H9 (cell line): ENCODE results near the gene MLPH. TPM values are rescaled to one million over a fixed set of nuclear protein-coding genes. Genes with fewer than 3 reads are reported as not detected.

Experiments used
- DNase-seq: peaks from one replicate; pipeline ENCODE4 v3.0.0-alpha.2; 2017
- H2AFZ ChIP-seq: one replicate; pipeline ENCODE4 v1.6.1; 2013; ENCODE audit warnings: mild to moderate bottlenecking, low read length, control low read depth, moderate library complexity
- H2AK5ac ChIP-seq: 2 replicates; pipeline ENCODE4 v1.6.1; 2013; ENCODE audit warnings: low read length, control low read depth, mixed read lengths; ENCODE audit not compliant: insufficient read length
- H2BK120ac ChIP-seq: one replicate; pipeline ENCODE4 v1.6.1; 2013; ENCODE audit warnings: low read depth, mild to moderate bottlenecking, low read length, control low read depth, inconsistent platforms; ENCODE audit not compliant: poor library complexity, severe bottlenecking
- H2BK12ac ChIP-seq: 2 replicates; pipeline ENCODE4 v1.6.1; 2013; ENCODE audit warnings: low read length, control low read depth, mixed read lengths, low read depth; ENCODE audit not compliant: insufficient read length
- H2BK15ac ChIP-seq: 2 replicates; pipeline ENCODE4 v1.6.1; 2013; ENCODE audit warnings: low read depth, low read length, control low read depth
- H2BK20ac ChIP-seq: one replicate; pipeline ENCODE4 v1.6.1; 2013; ENCODE audit warnings: low read depth, mild to moderate bottlenecking, low read length, control low read depth, inconsistent platforms; ENCODE audit not compliant: poor library complexity, severe bottlenecking
- H2BK5ac ChIP-seq: 2 replicates; pipeline ENCODE4 v1.6.1; 2013; ENCODE audit warnings: low read length, control low read depth, mixed read lengths; ENCODE audit not compliant: insufficient read length
- H3K14ac ChIP-seq: 2 replicates; pipeline ENCODE4 v1.6.1; 2013; ENCODE audit warnings: low read length, control low read depth; ENCODE audit not compliant: insufficient read depth
- H3K18ac ChIP-seq: 2 replicates; pipeline ENCODE4 v1.6.1; 2013; ENCODE audit warnings: low read depth, mild to moderate bottlenecking, mixed read lengths, low read length, control low read depth; ENCODE audit not compliant: insufficient read length
- H3K23ac ChIP-seq: 2 replicates; pipeline ENCODE4 v1.6.1; 2013; ENCODE audit warnings: low read length, control low read depth, mixed read lengths, low read depth; ENCODE audit not compliant: insufficient read length
- H3K23me2 ChIP-seq: 2 replicates; pipeline ENCODE4 v1.6.1; 2013; ENCODE audit warnings: low read depth, mild to moderate bottlenecking, mixed read lengths, low read length, control low read depth; ENCODE audit not compliant: insufficient read length, poor library complexity, severe bottlenecking
- H3K27ac ChIP-seq: 2 replicates; pipeline ENCODE4 v1.5.1; 2013; ENCODE audit warnings: low read length, control low read depth, mixed read lengths, low read depth; ENCODE audit not compliant: insufficient read length
- H3K27me3 ChIP-seq: 2 replicates; pipeline ENCODE4 v1.6.1; 2013; ENCODE audit warnings: low read length, control low read depth, inconsistent platforms; ENCODE audit not compliant: insufficient read depth
- H3K4ac ChIP-seq: 2 replicates; pipeline ENCODE4 v1.6.1; 2013; ENCODE audit warnings: low read depth, mild to moderate bottlenecking, control low read depth, inconsistent platforms, low read length, moderate library complexity
- H3K4me1 ChIP-seq: 2 replicates; pipeline ENCODE4 v1.6.1; 2013; ENCODE audit warnings: low read length, control low read depth, inconsistent platforms; ENCODE audit not compliant: insufficient read depth
- H3K4me2 ChIP-seq: 2 replicates; pipeline ENCODE4 v1.6.1; 2013; ENCODE audit warnings: low read length, control low read depth, mixed read lengths; ENCODE audit not compliant: insufficient read length, insufficient read depth
- H3K56ac ChIP-seq: 2 replicates; pipeline ENCODE4 v1.6.1; 2013; ENCODE audit warnings: low read depth, mild to moderate bottlenecking, mixed read lengths, low read length, control low read depth; ENCODE audit not compliant: insufficient read length
- H3K79me1 ChIP-seq: 2 replicates; pipeline ENCODE4 v1.6.1; 2013; ENCODE audit warnings: low read depth, mild to moderate bottlenecking, moderate library complexity, low read length, control low read depth, inconsistent platforms; ENCODE audit not compliant: insufficient read depth, poor library complexity, severe bottlenecking
- H3K79me2 ChIP-seq: 2 replicates; pipeline ENCODE4 v1.6.1; 2013; ENCODE audit warnings: low read length, control low read depth, inconsistent platforms; ENCODE audit not compliant: insufficient read depth
- H3K9ac ChIP-seq: 2 replicates; pipeline ENCODE4 v1.6.1; 2013; ENCODE audit warnings: low read length, control low read depth, mixed read lengths; ENCODE audit not compliant: insufficient read length; ENCODE audit errors: extremely low read depth
- H3K9me3 ChIP-seq: one replicate; pipeline ENCODE4 v1.6.1; 2013; ENCODE audit warnings: low read depth, low read length, inconsistent platforms; ENCODE audit not compliant: control insufficient read depth
- H3T11ph ChIP-seq: one replicate; pipeline ENCODE4 v1.6.1; 2013; ENCODE audit warnings: mild to moderate bottlenecking, low read length, control low read depth, inconsistent platforms
- H4K20me1 ChIP-seq: one replicate; pipeline ENCODE4 v1.6.1; 2013; ENCODE audit not compliant: control insufficient read depth, insufficient read length, insufficient read depth
- H4K5ac ChIP-seq: 2 replicates; pipeline ENCODE4 v1.6.1; 2013; ENCODE audit warnings: low read depth, mild to moderate bottlenecking, mixed read lengths, low read length, control low read depth; ENCODE audit not compliant: insufficient read length
- H4K8ac ChIP-seq: replicated peaks from 2 replicates; pipeline ENCODE4 v1.6.1; 2013; ENCODE audit warnings: low read length, control low read depth, mixed read lengths, low read depth; ENCODE audit not compliant: insufficient read length
- H4K91ac ChIP-seq: 2 replicates; pipeline ENCODE4 v1.6.1; 2013; ENCODE audit warnings: low read depth, mild to moderate bottlenecking, moderate library complexity, mixed read lengths, low read length, control low read depth; ENCODE audit not compliant: insufficient read length
- H3K27ac Mint-ChIP-seq, 3 experiments: 2 replicates in 2 of 3; 3 replicates in 1 of 3; pipeline ENCODE4 v1.8.0; 2020 to 2021; ENCODE audit warnings: mixed read lengths in 3 of 3, mild to moderate bottlenecking in 1 of 3, moderate library complexity in 1 of 3
- H3K27me3 Mint-ChIP-seq: 2 replicates; pipeline ENCODE4 v1.8.0; 2021; ENCODE audit warnings: low read depth, mild to moderate bottlenecking, moderate library complexity, mixed read lengths
- H3K36me3 Mint-ChIP-seq, 3 experiments: 2 replicates in 2 of 3; 3 replicates in 1 of 3; pipeline ENCODE4 v1.8.0; 2020 to 2021; ENCODE audit warnings: low read depth in 3 of 3, mixed read lengths in 3 of 3; ENCODE audit not compliant: insufficient read depth in 1 of 3
- H3K4me1 Mint-ChIP-seq, 2 experiments: 2 replicates each; pipeline ENCODE4 v1.8.0; 2020; ENCODE audit warnings: mixed read lengths in 2 of 2
- H3K4me3 Mint-ChIP-seq, 2 experiments: 2 replicates in 1 of 2; 3 replicates in 1 of 2; pipeline ENCODE4 v1.8.0; 2020 to 2021; ENCODE audit warnings: mild to moderate bottlenecking in 2 of 2, mixed read lengths in 2 of 2, moderate library complexity in 1 of 2
- H3K9me3 Mint-ChIP-seq, 2 experiments: 2 replicates in 1 of 2; 3 replicates in 1 of 2; pipeline ENCODE4 v1.8.0; 2020; ENCODE audit warnings: mild to moderate bottlenecking in 2 of 2, mixed read lengths in 2 of 2, moderate library complexity in 1 of 2
- CTCF ChIP-seq: fragments of 200-600 bp; sonication (generic); conservative IDR thresholded peaks from 3 replicates; pipeline ENCODE4 v1.8.0; 2021; ENCODE audit warnings: antibody characterized with exemption, mild to moderate bottlenecking
- WGBS: extraction: QIAGEN DNeasy Blood & Tissue Kit; methylation state at CpG from one replicate; pipeline ENCODE4 v1.1.7; 2013; ENCODE audit warnings: missing lambda C conversion rate, low lambda C conversion rate, mixed read lengths; ENCODE audit not compliant: insufficient read length; ENCODE audit errors: extremely low coverage; 5-methylcytosine and 5-hydroxymethylcytosine counted together
- total RNA-seq: library from RNA; stranded (reverse); gene quantifications from 2 replicates; pipeline ENCODE4 v1.2.1, GENCODE V29; 2021

Gene MLPH
- total RNA-seq, 1 experiment from 2014 or later, result 3.4 TPM

DNA sequence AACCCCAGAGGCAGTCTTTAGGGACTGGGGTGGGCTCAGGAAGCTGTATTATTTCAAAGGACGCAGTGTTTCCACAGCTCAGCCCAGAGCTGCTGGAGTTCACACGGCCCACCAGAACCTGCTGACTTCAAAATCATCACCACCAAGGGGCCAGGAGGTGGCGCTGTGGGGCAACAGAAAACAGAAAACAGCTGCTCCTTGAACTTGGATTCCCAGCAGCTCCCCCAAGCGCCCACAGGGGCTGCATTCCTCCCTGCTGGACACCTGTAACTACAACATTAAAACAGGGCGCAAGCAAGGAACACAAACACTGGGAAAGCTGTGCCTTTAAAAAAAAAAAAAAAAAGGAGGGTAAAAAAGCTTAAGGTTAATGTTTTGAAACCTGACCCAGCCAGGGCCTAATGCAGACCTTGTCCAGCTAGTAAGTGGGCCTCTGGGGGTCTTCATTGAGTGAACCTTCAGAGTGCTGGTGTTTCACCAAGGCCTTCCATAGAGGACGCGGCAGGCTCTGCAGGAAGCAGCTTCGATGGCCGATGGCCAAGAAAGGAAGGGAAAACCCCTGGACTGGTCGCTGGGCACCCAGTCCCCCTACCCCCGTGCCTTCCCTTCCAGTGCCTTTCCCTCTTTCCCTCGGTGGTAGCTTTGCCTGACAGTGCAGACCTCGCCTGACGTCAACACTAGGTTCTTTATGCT, 25.9 kb downstream of the MLPH start:
- Histone ChIP-seq H3K79me2 (no peaks in the 10 kb centered on the region), H3K9ac (no peak overlapping the region), H2BK5ac (no peak overlapping the region), H3K56ac (no peak overlapping the region), H2BK12ac (no peak overlapping the region), H3K23ac (no peak overlapping the region), H2AFZ (no peak overlapping the region), H3K4ac (no peak overlapping the region), H3K27me3 (no peaks in the 10 kb centered on the region), H3K23me2 (no peaks in the 10 kb centered on the region), H2BK15ac (no peak overlapping the region), H3K9me3 (no peaks in the 10 kb centered on the region), H2BK120ac (no peak overlapping the region), H3K79me1 (no peaks in the 10 kb centered on the region), H3K4me2 (no peak overlapping the region), H3K27ac (no peak overlapping the region), H4K20me1 (no peaks in the 10 kb centered on the region), H2BK20ac (no peak overlapping the region), H4K5ac (no peak overlapping the region), H3K4me1 (no peaks in the 10 kb centered on the region), H4K91ac (no peak overlapping the region), H2AK5ac (no peak overlapping the region), H3K18ac (no peak overlapping the region), H4K8ac (no peak overlapping the region), H3K14ac (no peak overlapping the region), H3T11ph (no peak overlapping the region)
- Mint-ChIP-seq H3K27me3 (peaks cover 4% of the 10 kb centered on the region; the same call in 1 of the 2 replicates), H3K4me3 (no peak overlapping the region), H3K9me3 (peaks cover 0 to 3% of the 10 kb centered on the region in 2 experiments; a peak in 2 of 5 replicates), H3K27ac (peak overlapping the region in 1 of 3 experiments; percentile 17; a peak in 1 of 7 replicates), H3K36me3 (no peaks in the 10 kb centered on the region), H3K4me1 (peaks cover 3% of the 10 kb centered on the region in 2 experiments; a peak in 2 of 4 replicates)
- peak; percentile 96 for TF ChIP-seq CTCF
- peak; percentile 93 for DNase-seq
- no CpG with 5 or more reads among the region's 14 CpGs for WGBS
